GM21528 (cell line): Measurements from ENCODE around the gene PPP1R7.
"Not testable (repeated sequence)": the region's sequence is repeated elsewhere in the genome, so short reads cannot be mapped to it uniquely, and the experiment has no call there.

Experiments used
- ATAC-seq: cut with Tn5 transposase; IDR thresholded peaks from one replicate; pipeline ENCODE4 v1.9.1; 2021; ENCODE audit warnings: mild to moderate bottlenecking, moderate library complexity; ENCODE audit not compliant: unreplicated experiment, low FRiP score

PPP1R7 gene, protein sequence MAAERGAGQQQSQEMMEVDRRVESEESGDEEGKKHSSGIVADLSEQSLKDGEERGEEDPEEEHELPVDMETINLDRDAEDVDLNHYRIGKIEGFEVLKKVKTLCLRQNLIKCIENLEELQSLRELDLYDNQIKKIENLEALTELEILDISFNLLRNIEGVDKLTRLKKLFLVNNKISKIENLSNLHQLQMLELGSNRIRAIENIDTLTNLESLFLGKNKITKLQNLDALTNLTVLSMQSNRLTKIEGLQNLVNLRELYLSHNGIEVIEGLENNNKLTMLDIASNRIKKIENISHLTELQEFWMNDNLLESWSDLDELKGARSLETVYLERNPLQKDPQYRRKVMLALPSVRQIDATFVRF

DNA sequence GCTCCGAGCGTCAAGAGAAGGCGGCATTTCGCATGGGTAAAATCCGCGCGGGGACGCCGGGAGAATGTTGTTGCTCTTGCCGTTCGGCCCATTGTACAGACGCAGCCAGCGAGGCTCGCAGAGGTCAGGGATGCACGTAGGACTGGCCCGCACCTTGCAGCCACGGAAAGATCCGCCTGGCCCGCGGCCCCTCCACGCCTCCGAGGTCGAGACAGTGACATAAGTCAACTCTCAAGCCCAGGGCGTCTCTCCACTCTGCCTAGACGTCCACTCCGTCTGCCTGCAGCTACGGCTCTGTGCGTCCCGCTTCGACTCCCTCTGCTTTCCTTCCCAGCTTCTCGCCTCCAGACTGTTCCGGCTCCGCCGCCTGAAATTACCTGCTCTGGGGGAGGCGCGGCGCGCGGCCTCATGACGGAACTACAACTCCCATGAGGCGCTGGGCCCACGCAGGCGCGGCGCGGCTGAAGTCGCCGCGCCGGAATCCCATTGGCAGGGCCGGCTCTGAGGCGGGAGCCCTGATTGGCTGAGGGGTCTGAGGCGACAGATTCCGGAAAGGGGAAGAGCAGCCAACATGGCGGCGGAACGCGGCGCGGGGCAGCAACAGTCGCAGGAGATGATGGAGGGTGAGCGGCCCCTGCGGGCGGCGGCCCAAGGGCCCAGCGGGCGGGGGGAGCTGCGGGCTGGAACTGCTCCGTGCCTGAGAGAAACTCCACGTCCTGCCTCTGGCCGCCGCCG lies at the start of gene PPP1R7:
Gene PPP1R7 (plus strand): TSS at position 543 of the 735 bp plus-strand sequence. CDS start 29 bp downstream, at position 572.
- peak; percentile 74 for ATAC-seq

DNA sequence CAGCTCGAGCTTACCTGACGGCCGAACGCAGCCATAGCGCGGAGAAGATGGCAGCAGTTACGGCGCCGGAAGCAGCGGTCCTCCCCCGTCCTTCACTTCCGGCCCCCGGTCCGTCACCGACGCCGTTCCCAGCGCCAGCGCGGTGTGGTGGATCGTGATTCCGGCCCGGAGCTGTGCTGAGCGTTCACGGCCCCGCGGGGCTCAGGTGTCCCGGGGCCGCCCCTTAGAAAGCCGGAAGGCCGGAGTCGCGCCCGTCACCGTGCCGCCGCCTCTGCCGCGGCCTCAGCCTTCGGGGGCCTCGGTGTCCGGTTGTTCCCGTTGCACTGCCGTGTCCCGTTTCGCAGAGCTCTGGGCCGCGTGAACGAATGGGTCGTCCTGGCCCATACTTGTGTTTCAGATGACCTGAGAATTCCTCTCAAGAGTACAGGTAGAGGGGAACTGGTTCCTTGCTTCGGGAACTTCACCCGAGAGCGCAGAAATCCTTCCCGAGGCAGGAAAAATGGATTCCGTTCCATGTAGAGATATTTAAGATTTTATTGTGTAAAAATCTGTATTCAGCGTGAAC lies 47.9 kb upstream of the PPP1R7 start, which contains the start of gene MTERF4:
Gene MTERF4 (minus strand): TSS at position 49 of the 565 bp plus-strand sequence. CDS start 14 bp downstream, at position 35.
- ATAC-seq: peak; percentile 87

DNA sequence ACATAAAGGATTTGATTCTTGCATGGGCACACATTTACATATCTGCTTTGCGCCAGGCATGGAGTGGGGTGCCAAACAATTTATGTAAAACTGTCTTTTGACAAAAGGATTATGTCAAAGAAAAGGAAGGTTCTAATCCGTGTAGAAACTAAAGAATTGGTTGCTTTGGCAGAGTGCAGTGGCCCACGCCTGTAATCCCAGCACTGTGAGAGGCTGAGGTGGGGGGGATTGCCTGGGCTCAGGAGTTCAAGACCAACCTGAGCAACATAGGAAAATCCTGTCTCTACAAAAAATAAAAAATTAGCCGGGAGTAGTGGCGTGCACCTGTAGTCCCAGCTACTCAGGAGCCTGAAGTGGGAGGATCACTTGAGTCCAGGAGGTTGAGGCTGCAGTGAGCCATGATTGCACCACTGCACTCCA lies 47.1 kb upstream of the PPP1R7 start:
- no peak for ATAC-seq

DNA sequence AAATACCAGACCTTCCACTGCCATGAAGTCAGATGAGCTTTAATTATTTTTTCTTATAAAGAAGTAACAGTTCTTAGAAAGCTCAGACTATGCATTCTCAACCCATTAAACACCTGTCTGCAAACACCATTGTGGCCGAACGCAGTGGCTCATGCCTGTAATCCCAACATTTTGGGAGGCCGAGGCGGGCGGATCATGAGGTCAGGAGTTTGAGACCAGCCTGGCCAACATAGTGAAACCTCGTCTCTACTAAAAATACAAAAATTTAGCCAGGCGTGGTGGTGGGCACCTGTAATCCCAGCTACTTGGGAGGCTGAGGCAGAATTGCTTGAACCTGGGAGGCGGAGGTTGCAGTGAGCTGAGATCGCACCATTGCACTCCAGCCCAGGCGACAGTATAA lies 45.7 kb upstream of the PPP1R7 start:
- not testable (repeated sequence) for ATAC-seq

DNA sequence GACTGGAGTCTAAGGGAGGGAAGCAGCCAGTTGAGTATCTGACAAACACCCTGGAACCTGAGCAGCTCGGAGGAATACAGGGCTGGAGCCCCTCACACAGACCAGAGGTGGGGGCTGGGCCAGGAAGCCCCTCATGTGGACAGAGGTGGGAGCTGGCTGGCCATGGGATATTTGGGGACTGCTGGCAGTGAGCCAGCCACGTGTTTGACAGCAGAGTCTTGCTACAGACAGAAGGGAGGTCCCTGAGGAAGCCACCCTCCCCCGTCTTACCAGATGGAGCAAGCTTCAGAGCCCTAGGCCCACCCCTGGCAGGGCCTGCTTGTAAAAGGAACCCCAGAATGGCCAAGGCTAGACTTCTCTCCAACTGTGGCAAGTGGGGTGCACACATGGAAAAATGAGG lies 44.6 kb upstream of the PPP1R7 start:
- no peak for ATAC-seq

DNA sequence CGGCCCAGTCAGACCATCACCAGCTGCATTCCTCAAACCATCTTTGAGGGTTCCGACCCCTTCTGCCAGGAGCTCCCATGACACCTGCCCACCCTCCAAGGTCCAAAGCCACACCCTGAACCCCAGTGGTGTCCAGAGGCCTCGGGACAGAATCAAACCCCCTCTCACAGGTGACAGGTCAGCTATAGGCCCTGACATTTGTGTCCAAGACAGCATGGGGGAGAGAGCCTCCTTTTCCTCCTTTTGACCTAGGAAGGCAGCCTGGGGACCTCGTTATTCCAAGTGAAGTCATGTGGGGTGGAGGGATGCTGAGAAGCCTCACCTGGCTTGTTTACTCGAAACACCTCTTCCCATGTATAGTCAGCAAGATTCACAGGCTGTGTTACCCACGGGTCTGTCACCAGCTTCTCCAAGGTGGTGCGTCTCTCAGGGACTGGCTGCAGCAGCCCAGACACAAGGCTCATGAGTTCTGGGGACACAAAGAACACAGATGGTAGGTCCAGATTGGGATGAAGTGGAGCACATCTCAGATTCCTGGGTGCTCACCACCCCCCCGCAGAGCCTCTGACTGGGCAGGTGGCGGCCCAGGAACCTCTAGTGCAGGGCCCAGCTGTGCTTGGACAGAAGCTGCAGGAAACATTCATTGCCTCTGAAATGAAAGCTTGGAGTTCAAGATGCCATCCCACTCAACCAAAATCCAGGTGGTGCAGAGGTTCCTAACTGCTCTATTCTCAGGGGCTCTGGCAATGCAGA lies 43.1 kb upstream of the PPP1R7 start:
- no peak for ATAC-seq

DNA sequence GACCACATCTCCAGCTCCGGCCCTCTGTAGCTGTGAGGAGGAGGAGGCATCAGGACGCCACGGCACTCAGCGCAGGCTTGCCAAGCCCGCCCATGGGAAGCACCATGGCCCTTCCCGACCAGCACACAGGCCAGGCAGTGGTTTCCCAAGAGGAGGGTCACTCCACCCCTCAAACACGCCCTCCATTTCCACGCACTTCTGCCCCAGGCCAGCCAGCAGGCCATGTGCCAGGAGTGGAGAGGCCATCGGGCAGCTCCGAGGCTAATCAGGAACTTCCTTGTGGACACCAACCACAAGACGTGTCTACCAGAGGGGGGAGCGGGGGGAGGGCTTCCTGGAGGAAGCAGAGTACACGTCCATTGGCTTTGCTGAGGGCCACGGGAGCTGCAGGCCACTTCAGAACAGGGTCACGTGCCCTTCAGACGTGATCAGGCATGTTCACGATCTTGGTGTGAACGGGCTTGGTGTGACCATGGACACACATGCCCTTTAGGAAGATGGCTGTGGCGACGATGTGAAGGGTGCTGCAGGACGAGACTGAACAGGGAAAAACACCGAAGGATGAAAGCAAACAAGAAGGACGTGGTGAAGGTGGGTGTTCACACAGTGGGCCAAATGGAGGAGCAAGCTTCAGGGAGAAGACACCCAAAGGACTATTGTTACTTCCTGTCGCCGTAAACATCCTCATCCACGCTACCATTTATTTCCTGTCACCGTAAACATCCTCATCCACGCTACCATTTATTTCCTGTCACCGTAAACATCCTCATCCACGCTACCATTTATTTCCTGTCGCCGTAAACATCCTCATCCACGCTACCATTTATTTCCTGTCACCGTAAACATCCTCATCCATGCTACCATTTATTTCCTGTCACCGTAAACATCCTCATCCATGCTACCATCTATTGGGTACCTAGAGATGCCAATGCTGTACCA lies 41.7 kb upstream of the PPP1R7 start:
- no peak for ATAC-seq

DNA sequence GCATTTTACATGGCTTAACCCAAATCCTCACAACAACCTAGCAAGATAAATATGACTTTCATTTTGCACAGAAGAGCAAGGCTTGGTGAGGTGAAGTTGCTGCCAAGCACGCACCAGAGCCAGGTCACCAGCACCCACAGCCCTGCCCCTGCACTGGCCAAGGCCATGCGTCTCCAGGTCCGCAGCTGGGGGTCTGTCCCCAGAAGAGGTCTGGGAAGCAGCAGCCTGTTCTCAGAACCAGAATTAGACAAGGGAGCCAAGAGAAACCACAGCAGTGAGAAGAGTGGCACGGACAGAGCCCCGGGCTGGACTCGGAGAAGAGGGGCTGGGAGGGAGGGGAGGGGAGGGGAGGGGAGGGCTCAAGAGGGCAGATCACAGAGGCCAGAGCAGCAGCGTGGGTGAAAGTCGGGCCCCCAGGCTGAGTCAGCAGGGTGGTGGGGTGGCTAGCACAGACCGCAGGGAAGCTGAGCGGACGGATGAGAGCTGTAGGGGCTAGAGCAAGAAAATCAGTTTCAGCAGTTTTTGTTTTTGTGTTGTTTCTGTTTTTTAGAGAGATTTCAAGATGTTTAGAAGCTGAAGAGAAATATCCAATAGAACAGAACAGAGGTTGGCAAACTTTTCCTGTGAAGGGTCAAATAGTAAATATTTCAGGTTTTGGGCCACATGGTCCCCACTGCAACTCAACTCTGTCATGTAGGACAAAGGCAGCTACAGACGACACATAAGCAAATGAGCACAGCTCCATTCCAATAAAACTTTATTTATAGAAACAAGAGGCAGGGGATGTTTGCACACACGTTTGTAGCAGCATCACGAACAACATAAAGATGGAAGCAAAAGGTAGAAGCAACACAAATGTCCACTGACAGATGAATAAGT lies 40.8 kb upstream of the PPP1R7 start:
- ATAC-seq: no peak

DNA sequence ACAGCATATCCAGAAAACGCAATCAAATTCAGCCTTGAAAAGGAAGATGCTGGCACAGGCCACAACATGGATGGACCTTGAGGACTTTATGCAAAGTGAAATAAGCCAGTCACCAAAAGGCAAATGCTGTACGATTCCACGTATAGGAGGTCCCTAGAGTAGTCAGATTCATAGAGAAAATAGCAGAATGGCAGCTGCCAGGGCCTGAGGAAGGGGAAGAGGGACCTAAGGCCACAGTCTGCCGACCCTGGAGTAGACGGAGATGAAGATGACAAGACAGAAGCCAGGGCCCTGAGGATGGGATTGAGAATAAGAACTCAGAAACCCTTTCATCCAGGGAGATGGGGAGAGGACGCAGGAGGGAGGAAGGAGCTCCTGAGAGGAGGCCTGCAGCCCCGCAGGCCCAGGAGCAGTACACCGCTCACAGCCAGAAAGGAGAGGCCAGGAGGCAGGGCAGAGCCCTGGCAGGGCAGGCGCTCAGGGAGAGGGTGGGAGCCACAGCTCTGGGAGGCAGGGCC lies 40.1 kb upstream of the PPP1R7 start:
- ATAC-seq: peak; percentile 14

DNA sequence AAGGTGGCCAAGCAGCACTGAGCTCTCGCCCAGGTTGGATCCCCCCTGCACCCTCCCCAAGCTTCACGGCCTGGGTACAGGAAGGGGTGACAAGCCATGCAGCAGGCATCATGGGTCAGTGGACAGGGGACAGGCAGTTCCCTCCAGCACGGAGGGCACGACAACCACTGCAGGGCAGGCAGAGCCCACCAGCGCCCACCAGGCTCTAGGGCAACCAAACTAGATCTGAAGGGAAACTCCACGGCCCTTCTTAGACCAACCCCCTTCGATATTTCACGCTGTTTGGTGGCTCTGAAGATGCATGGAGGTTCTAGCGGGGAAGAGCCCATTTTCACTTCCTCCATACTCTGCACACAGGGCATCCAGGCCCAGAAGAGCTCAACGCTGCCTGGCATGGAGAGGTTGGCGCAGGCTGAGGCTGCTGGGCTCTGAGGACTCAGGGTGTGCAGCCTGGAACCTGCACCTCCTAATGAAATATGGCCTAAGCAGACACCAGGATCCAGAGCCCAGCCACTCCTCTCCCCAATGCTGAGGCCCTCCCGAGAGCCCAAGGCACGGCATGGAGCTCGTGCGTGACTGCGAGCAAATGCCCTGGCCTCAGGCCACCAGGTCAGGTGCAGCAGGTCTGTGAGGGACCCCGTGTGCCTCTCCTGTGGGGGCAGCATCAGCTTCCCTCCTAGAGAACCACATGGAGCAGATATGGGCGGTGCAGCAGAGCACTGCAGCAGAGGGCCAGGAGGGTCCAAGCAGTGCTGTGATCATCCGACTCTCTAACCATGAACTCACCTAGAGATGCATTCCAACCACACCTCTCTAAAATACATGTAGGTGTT lies 39.4 kb upstream of the PPP1R7 start:
- ATAC-seq: peak; percentile 55

DNA sequence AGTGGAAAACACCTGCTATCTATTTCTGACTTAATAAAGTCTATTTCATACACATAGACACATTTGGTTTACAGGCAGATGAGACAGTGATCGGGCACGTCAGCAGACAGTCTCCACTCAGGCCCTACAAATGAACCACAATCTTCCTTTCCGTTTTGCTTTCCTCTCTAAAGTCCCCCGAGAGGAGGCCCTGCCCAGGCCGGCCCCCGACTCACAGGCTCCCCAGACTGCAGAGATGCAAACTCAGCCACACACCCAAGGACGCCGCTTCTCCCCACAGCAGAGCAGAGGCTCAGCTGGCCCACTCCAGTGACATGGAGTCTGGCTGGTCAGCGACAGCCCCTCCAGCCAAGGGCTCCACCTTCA lies 38.8 kb upstream of the PPP1R7 start:
- ATAC-seq: peak; percentile 49

DNA sequence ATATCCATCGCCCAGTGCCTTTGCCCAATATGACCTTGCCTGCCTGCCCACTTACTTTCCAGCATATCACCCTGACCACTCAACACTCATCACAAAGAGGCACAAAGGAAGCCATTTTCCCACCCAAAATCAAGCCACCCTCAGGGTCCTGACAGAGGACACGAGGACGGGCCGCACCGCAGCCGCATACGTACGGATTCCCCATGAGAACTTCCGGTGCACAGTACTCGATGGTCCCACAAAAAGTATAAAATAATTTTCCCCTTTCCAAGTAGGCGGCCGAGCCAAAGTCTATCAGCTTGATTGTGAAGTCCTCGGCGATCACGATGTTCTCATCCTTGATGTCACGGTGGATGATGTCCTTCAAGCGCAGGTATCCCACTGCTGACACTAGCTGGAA lies 38.2 kb upstream of the PPP1R7 start:
- no peak for ATAC-seq

DNA sequence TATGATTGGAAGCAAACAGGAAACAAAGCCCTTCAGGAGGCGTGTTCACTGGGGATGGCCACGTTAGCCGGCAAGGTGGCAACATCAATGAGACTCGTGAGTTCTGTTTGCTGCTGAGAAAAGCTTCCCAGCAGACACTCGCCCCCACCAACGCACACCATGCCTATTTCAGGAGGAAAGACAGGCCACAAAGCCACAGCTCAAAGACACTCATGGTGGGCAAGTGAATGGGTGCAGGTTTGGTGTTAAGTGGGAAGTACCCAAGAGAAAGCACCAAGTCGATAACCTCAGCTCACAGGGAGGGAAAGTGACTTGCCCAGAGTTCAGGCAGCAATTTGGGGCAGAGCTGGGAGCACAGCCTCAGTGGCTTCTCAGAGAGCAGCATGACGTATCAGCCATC lies 37.7 kb upstream of the PPP1R7 start:
- ATAC-seq: no peak

DNA sequence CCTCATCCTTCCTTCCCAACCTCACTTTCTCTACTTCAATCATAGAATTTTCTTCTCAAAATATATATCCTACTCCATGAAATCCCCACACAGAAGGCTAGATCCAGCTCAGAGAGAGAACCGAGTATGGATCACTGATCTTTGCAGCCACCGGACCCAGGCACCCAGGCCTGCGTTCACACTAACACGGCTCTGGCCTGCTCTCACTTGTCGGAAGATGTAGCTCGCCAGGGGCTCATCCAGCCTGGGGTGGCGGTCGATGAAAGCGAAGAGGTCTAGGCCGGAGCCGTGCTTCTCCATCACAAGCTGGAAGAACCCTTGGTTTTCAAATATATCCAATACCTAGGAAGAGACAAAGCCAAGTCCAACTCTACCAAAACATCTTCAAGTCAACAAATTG lies 35.4 kb upstream of the PPP1R7 start:
- ATAC-seq: no peak

DNA sequence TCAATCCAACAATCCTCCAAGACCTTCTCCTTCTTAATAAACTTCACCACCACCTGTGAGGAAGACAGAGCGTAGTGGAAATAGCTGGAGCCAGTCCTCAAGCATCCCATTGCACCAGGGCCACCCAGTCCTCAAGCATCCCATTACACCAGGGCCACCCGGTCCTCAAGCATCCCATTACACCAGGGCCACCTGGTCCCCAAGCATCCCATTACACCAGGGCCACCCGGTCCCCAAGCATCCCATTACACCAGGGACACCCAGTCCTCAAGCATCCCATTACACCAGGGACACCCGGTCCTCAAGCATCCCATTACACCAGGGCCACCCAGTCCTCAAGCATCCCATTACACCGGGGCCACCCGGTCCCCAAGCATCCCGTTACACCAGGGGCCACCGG lies 34.9 kb upstream of the PPP1R7 start:
- ATAC-seq: no peak

DNA sequence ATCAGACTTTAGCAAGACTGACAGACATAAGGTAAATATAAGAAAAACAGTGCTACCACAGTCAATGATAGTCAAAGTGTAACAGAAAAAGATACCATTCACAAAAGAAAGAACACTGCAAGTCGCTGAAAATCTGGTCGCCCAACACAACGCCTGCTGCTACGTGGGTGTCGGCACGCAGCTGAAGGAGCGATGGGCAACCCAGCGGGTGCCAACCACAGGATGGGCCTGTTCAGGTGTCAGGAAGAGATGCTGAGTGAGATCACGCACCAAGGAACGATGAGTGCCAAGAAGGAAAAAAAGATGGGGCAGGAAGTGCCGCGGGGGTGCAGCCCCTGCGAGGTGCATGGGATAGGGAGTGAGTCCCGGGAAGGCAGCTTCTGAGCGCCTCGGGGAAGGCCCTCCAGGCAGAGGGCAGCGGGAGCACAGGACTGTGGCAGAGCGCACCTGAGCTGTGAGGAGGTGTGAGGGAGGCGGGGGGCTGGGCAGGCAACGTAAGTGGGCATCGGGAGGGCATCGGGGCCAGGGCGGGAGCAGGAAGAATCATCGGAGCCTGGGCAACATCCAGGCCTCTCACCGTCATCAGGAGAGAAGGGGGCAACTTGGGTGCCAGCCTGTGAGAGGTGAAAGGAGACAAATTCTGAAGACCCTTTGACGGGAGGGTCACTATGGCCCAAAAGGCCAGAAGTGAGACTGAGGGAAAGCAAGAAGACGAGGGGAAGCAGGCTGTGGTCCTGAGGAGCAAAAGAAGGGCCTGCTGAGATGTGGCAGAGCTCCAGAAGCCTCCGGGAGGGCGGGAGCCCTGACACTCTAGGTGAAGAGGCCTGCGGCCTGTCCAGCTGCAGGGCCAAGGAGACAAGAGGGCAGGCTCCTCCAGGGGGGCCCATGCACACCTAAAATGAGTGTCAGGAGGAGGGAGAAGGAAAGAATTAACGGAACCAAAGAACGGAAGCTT lies 33.4 kb upstream of the PPP1R7 start:
- no peak for ATAC-seq
